ENCODE data around the gene FGD4. TPM values are rescaled to one million over a fixed set of nuclear protein-coding genes. Genes with fewer than 3 reads are reported as not detected.

Gene FGD4
- total RNA-seq, 1 experiment from 2014 or later = 31.6 TPM

DNA sequence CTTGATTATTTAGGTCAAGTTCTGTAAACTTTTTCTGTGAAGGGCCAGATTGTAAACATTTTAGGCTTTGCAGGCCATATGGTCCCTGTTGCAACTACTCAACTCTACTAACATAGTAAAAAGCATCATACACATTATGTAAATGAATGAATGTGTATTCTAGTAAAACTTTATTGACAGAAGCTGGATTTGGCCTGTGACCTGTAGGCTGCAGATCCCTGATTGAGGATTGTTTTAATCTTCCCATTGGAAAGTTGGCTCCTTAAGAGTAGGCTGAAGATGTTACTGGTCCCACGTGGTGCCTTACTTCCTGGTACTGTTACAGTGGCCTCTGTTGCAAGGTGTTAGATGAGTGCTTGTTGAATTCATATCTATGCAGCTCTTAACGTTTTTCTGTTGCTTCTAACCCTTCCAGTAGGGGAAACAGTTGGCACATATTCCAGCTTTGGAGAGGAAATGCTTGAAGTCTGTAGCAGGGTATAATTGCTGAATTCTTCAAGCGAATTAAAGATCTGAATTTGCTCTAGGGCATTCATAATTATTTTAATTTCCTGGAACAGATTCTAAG lies 146.1 kb downstream of the FGD4 start:
- Mint-ChIP-seq H3K9me3 (ENCODE audit: unreplicated experiment) (no peaks in the 10 kb centered on the region), H3K36me3 (ENCODE audit: insufficient read depth, unreplicated experiment) (peaks cover 6% of the 10 kb centered on the region), H3K27me3 (ENCODE audit: insufficient read depth, unreplicated experiment) (no peaks in the 10 kb centered on the region), H3K4me3 (ENCODE audit: unreplicated experiment) (no peak overlapping the region), H3K27ac (ENCODE audit: unreplicated experiment) (no peak overlapping the region), H3K4me1 (ENCODE audit: low read depth, unreplicated experiment) (peaks cover 9% of the 10 kb centered on the region)
- Histone ChIP-seq H3K9me3 (no peaks in the 10 kb centered on the region), H3K27me3 (replicated peaks; ENCODE audit: control insufficient read depth, insufficient read depth, low read length) (no peaks in the 10 kb centered on the region), H3K4me1 (peaks cover 34% of the 10 kb centered on the region), H3K36me3 (ENCODE audit: control insufficient read depth, insufficient read depth, low read length) (no peaks in the 10 kb centered on the region), H3K4me3 (ENCODE audit: low read depth, low read length) (no peak overlapping the region)
- DNase-seq = no peak
- TF ChIP-seq, protein P1, sequence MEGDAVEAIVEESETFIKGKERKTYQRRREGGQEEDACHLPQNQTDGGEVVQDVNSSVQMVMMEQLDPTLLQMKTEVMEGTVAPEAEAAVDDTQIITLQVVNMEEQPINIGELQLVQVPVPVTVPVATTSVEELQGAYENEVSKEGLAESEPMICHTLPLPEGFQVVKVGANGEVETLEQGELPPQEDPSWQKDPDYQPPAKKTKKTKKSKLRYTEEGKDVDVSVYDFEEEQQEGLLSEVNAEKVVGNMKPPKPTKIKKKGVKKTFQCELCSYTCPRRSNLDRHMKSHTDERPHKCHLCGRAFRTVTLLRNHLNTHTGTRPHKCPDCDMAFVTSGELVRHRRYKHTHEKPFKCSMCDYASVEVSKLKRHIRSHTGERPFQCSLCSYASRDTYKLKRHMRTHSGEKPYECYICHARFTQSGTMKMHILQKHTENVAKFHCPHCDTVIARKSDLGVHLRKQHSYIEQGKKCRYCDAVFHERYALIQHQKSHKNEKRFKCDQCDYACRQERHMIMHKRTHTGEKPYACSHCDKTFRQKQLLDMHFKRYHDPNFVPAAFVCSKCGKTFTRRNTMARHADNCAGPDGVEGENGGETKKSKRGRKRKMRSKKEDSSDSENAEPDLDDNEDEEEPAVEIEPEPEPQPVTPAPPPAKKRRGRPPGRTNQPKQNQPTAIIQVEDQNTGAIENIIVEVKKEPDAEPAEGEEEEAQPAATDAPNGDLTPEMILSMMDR (IDR thresholded peaks at IDR 0.05; ENCODE audit: insufficient read depth in 1 of 2, low read depth in 1 of 2, low read length in 1 of 2, severe bottlenecking in 1 of 2, unreplicated experiment in 1 of 2) = no peak
- ChIA-PET CTCF (interaction anchor here (1.6 kb wide), 1 partner anchor 146 kb away, joined by 3 read pairs; the partner anchor contains the start of gene FGD4), POLR2A (no interaction called here)
- intact Hi-C loops (cut with micrococcal nuclease; ENCODE audit: unreplicated experiment) = no loop called here
- no TSS peak for BruUV-seq (replicated peaks)

DNA sequence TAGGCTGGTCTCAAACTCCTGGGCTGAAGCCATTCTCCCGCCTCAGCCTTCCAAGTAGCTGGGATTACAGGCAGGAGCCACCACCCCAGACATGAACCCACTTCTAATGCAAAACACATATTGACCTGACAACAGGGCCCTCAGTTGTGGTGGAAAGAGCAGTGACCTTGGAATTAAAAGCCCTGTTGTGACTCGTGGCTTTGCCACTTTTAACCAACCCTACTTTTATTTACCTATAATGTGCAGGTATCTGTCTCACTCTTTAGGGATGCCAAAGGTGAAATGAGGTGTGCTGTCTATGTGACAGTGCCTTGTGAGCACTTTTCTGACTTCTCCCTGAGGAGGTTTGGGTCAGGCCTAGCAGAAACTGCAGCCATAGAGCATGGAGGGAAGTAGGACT lies 146.9 kb downstream of the FGD4 start:
- Mint-ChIP-seq H3K9me3 (ENCODE audit: unreplicated experiment) (no peaks in the 10 kb centered on the region), H3K4me1 (ENCODE audit: low read depth, unreplicated experiment) (peaks cover 9% of the 10 kb centered on the region), H3K36me3 (ENCODE audit: insufficient read depth, unreplicated experiment) (peaks cover 6% of the 10 kb centered on the region), H3K27me3 (ENCODE audit: insufficient read depth, unreplicated experiment) (no peaks in the 10 kb centered on the region), H3K4me3 (ENCODE audit: unreplicated experiment) (no peak overlapping the region), H3K27ac (ENCODE audit: unreplicated experiment) (no peak overlapping the region)
- Histone ChIP-seq H3K9me3 (no peaks in the 10 kb centered on the region), H3K36me3 (ENCODE audit: control insufficient read depth, insufficient read depth, low read length) (no peaks in the 10 kb centered on the region), H3K4me1 (peaks cover 28% of the 10 kb centered on the region), H3K4me3 (ENCODE audit: low read depth, low read length) (no peak overlapping the region), H3K27me3 (replicated peaks; ENCODE audit: control insufficient read depth, insufficient read depth, low read length) (no peaks in the 10 kb centered on the region)
- TF ChIP-seq, protein P1 (IDR thresholded peaks at IDR 0.05; ENCODE audit: insufficient read depth in 1 of 2, low read depth in 1 of 2, low read length in 1 of 2, severe bottlenecking in 1 of 2, unreplicated experiment in 1 of 2) = no peak
- ChIA-PET CTCF (no interaction called here), POLR2A (no interaction called here)
- intact Hi-C loops (cut with micrococcal nuclease; ENCODE audit: unreplicated experiment) = no loop called here
- BruUV-seq (replicated peaks) = no TSS peak
- DNase-seq = no peak

DNA sequence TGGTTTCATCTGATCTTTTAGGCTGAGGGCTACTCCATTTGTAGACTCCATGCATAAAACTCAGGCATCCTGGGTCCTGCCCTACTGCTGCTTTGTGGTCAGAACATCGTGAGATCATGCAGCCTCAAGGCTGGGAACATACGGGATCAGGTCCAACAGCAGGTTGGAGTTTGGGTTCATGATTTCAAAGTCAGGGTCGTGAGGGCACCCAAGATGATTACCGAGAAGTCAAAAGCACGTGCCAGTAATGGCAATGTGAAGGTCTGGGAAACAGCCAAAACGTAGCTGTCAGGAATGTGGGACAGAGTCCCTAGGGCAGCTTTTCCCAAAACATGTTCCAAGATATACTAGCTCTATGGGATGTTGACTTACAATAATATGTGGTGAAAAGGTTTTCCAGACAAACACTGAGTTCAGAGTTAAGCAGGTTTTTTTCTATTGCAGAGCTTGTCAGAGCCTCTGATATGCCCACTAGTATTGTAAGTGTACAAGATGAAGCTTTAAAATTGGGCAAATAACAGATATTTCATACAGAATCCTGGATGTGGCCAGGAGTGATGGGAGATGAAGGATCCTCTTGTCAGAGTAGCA lies 149.4 kb downstream of the FGD4 start:
- Mint-ChIP-seq H3K27me3 (ENCODE audit: insufficient read depth, unreplicated experiment) (no peaks in the 10 kb centered on the region), H3K36me3 (ENCODE audit: insufficient read depth, unreplicated experiment) (peaks cover 5% of the 10 kb centered on the region), H3K9me3 (ENCODE audit: unreplicated experiment) (no peaks in the 10 kb centered on the region), H3K4me1 (ENCODE audit: low read depth, unreplicated experiment) (no peaks in the 10 kb centered on the region), H3K27ac (ENCODE audit: unreplicated experiment) (no peak overlapping the region), H3K4me3 (ENCODE audit: unreplicated experiment) (no peak overlapping the region)
- H3K27me3 ChIP-seq (replicated peaks; ENCODE audit: control insufficient read depth, insufficient read depth, low read length) = no peaks in the 10 kb centered on the region
- TF ChIP-seq, protein P1 (IDR thresholded peaks at IDR 0.05; ENCODE audit: insufficient read depth in 1 of 2, low read depth in 1 of 2, low read length in 1 of 2, severe bottlenecking in 1 of 2, unreplicated experiment in 1 of 2) = no peak
- no TSS peak for BruUV-seq (replicated peaks)
- no peaks in the 10 kb centered on the region for H3K9me3 ChIP-seq
- intact Hi-C loops (cut with micrococcal nuclease; ENCODE audit: unreplicated experiment) = no loop called here
- H3K36me3 ChIP-seq (ENCODE audit: control insufficient read depth, insufficient read depth, low read length) = peaks cover 1% of the 10 kb centered on the region; the same call in 1 of the 2 replicates
- ChIA-PET POLR2A (no interaction called here), CTCF (no interaction called here)
- no peak for DNase-seq
- no peak overlapping the region for H3K4me3 ChIP-seq (ENCODE audit: low read depth, low read length)
- H3K4me1 ChIP-seq = 0 out of 2 replicates have a peak, but pooled peaks cover 5% of the 10 kb centered on the region

Data from Caco-2 (cell line).